ENCODE measurements around the gene SBF2.

The SBF2 gene

GRCh38 chr11:10293423-10294289 lies at the start of gene SBF2:
SBF2 (minus strand) TSS chr11:10294219; CDS start chr11:10294069, 150 bp downstream.
- peak; percentile 62 to 67 for DNase-seq (ENCODE audit: low read depth in 2 of 2)

- DNase-seq (ENCODE audit: low read depth in 2 of 2), result no peak
Measured at GRCh38 chr11:10338287-10338686, 44.3 kb upstream of the SBF2 start.

GRCh38 chr11:10333490-10333889 lies 39.5 kb upstream of the SBF2 start:
- no peak for DNase-seq (ENCODE audit: low read depth in 2 of 2)

- no peak for DNase-seq (ENCODE audit: low read depth in 2 of 2)
Measured at GRCh38 chr11:10331548-10332289, 37.7 kb upstream of the SBF2 start.

GRCh38 chr11:10329935-10330334 lies 35.9 kb upstream of the SBF2 start:
- DNase-seq (ENCODE audit: low read depth in 2 of 2), result no peak

GRCh38 chr11:10329356-10329755 lies 35.3 kb upstream of the SBF2 start:
- no peak for DNase-seq (ENCODE audit: low read depth in 2 of 2)

GRCh38 chr11:10328314-10329098 lies 34.5 kb upstream of the SBF2 start:
- DNase-seq (ENCODE audit: low read depth in 2 of 2), result no peak

GRCh38 chr11:10327254-10327653 lies 33.2 kb upstream of the SBF2 start:
- no peak for DNase-seq (ENCODE audit: low read depth in 2 of 2)

GRCh38 chr11:10326012-10326964 lies 32.3 kb upstream of the SBF2 start:
- no peak for DNase-seq (ENCODE audit: low read depth in 2 of 2)

GRCh38 chr11:10325277-10326011 lies 31.4 kb upstream of the SBF2 start:
- DNase-seq (ENCODE audit: low read depth in 2 of 2), result no peak

GRCh38 chr11:10324474-10324873 lies 30.5 kb upstream of the SBF2 start:
- no peak for DNase-seq (ENCODE audit: low read depth in 2 of 2)

- DNase-seq (ENCODE audit: low read depth in 2 of 2), result no peak
Measured at GRCh38 chr11:10323793-10324170, 29.8 kb upstream of the SBF2 start.

GRCh38 chr11:10322830-10323792 lies 29.1 kb upstream of the SBF2 start:
- DNase-seq (ENCODE audit: low read depth in 2 of 2), result peak in 1 of 2 donors; percentile 48

GRCh38 chr11:10322401-10322800 lies 28.4 kb upstream of the SBF2 start:
- no peak for DNase-seq (ENCODE audit: low read depth in 2 of 2)

GRCh38 chr11:10320736-10321465 lies 26.9 kb upstream of the SBF2 start:
- no peak for DNase-seq (ENCODE audit: low read depth in 2 of 2)

- no peak for DNase-seq (ENCODE audit: low read depth in 2 of 2)
Measured at GRCh38 chr11:10319702-10320558, 25.9 kb upstream of the SBF2 start.

GRCh38 chr11:10318527-10318802 lies 24.4 kb upstream of the SBF2 start:
- DNase-seq (ENCODE audit: low read depth in 2 of 2), result no peak
